Measurements from ENCODE around the gene NOL6.
"Not testable (repeated sequence)": the region's sequence is repeated elsewhere in the genome, so short reads cannot be mapped to it uniquely, and the experiment has no call there.

DNA sequence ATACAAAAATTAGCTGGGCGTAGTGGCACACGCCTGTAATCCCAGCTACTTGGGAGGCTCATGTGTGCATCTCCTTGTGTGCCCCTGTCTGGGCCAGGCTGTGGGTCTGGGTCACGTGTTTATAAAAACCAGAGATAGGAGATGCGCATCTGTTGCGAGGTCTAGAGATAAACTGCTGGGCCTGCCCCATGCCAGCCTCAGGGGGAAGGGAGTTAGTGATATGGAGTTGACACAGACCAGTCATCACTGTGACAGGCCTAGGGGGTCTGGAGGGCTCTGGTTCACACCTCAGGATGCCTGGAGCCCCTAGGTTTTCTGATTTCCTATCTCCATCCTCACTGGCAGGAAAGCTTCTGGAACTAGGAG is 19.1 kb downstream of the NOL6 start:
- TF ChIP-seq, protein P1, sequence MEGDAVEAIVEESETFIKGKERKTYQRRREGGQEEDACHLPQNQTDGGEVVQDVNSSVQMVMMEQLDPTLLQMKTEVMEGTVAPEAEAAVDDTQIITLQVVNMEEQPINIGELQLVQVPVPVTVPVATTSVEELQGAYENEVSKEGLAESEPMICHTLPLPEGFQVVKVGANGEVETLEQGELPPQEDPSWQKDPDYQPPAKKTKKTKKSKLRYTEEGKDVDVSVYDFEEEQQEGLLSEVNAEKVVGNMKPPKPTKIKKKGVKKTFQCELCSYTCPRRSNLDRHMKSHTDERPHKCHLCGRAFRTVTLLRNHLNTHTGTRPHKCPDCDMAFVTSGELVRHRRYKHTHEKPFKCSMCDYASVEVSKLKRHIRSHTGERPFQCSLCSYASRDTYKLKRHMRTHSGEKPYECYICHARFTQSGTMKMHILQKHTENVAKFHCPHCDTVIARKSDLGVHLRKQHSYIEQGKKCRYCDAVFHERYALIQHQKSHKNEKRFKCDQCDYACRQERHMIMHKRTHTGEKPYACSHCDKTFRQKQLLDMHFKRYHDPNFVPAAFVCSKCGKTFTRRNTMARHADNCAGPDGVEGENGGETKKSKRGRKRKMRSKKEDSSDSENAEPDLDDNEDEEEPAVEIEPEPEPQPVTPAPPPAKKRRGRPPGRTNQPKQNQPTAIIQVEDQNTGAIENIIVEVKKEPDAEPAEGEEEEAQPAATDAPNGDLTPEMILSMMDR (IDR thresholded peaks at IDR 0.05), result not testable (repeated sequence)
- not testable (repeated sequence) for TF ChIP-seq POLR2A, EP300 (IDR thresholded peaks at IDR 0.05)

Measured in stomach (tissue), 4 donors.